H1 (cell line): ENCODE results near the gene SLC1A5. TPM values are rescaled to one million over a fixed set of nuclear protein-coding genes. Genes with fewer than 3 reads are reported as not detected.
A peak's percentile ranks its signal among the peaks of the same experiment; 100 is the strongest.

Source experiments
- CTCF ChIA-PET: fragments of 300-600 bp; sonication (Branson Sonifier 250); formaldehyde crosslinking; loops from one replicate; lab custom pipeline; 2021; ENCODE audit not compliant: partially characterized antibody; lab: Charles Lee
- POLR2A ChIA-PET: fragments of 300-600 bp; sonication (Branson Sonifier 250); formaldehyde crosslinking; loops from one replicate; lab custom pipeline; 2021; ENCODE audit warnings: inconsistent platforms; ENCODE audit not compliant: partially characterized antibody; lab: Charles Lee
- DNase-seq, 2 experiments: peaks; one replicate each; pipeline versions ENCODE4 v3.0.0 to v3.0.0-alpha.2; 2010 to 2022; ENCODE audit warnings: low spot score in 2 of 2, low read depth in 1 of 2, mixed read lengths in 1 of 2
- FAIRE-seq: peaks from 2 replicates; lab custom pipeline; 2011; peaks lifted over from hg19 to GRCh38; lab: Jason Lieb, UNC
- H2AFZ ChIP-seq: 2 replicates; pipeline ENCODE4 v1.8.1; 2012; ENCODE audit warnings: low read length, inconsistent platforms
- H2AK5ac ChIP-seq: 2 replicates; pipeline ENCODE4 v1.6.1; 2013; ENCODE audit warnings: low read depth, low read length
- H2BK120ac ChIP-seq: replicated peaks from 2 replicates; pipeline ENCODE3; 2013; ENCODE audit warnings: low read depth, low read length, inconsistent platforms
- H2BK12ac ChIP-seq: 2 replicates; pipeline ENCODE4 v1.6.1; 2013; ENCODE audit warnings: low read depth, low read length
- H2BK15ac ChIP-seq: 2 replicates; pipeline ENCODE4 v1.6.1; 2013; ENCODE audit warnings: low read length
- H2BK20ac ChIP-seq: 2 replicates; pipeline ENCODE4 v1.6.1; 2013; ENCODE audit warnings: low read length
- H2BK5ac ChIP-seq: 2 replicates; pipeline ENCODE4 v1.6.1; 2013; ENCODE audit warnings: low read depth, low read length
- H3K14ac ChIP-seq: 2 replicates; pipeline ENCODE4 v1.6.1; 2013; ENCODE audit warnings: inconsistent platforms; ENCODE audit not compliant: insufficient read length
- H3K18ac ChIP-seq: 2 replicates; pipeline ENCODE4 v1.6.1; 2013; ENCODE audit warnings: low read length; ENCODE audit errors: extremely low read depth
- H3K23ac ChIP-seq: 2 replicates; pipeline ENCODE4 v1.6.1; 2013; ENCODE audit warnings: inconsistent platforms; ENCODE audit not compliant: insufficient read length
- H3K23me2 ChIP-seq: 2 replicates; pipeline ENCODE4 v1.6.1; 2013; ENCODE audit warnings: low read depth, low read length
- H3K27ac ChIP-seq: 2 replicates; pipeline ENCODE4 v1.6.1; 2011; ENCODE audit warnings: low read depth, low read length, inconsistent platforms
- H3K27me3 ChIP-seq, 4 experiments: replicated peaks in 1 of 4; 1 replicate in 1 of 4; 2 replicates in 3 of 4; pipeline versions ENCODE4 v1.6.1 to v1.8.1; 2011 to 2013; ENCODE audit warnings: low read length in 3 of 4, mild to moderate bottlenecking in 3 of 4, inconsistent platforms in 2 of 4, mixed read lengths in 2 of 4, moderate library complexity in 1 of 4; ENCODE audit not compliant: control insufficient read depth in 3 of 4, insufficient read depth in 3 of 4; ENCODE audit errors: extremely low read depth in 1 of 4
- H3K36me3 ChIP-seq, 4 experiments: 2 replicates each; pipeline versions ENCODE4 v1.6.1 to v1.8.1; 2011 to 2013; ENCODE audit warnings: mild to moderate bottlenecking in 4 of 4, low read length in 3 of 4, moderate library complexity in 2 of 4, control low read depth in 1 of 4, inconsistent platforms in 1 of 4; ENCODE audit not compliant: insufficient read depth in 4 of 4, control insufficient read depth in 2 of 4
- H3K4ac ChIP-seq: replicated peaks from 2 replicates; pipeline ENCODE3; 2013; ENCODE audit warnings: low read length, low read depth, mixed read lengths, inconsistent platforms; ENCODE audit not compliant: insufficient read length
- H3K4me1 ChIP-seq, 4 experiments: replicated peaks in 1 of 4; 1 replicate in 1 of 4; 2 replicates in 3 of 4; pipeline versions ENCODE4 v1.6.1 to v1.8.1; 2011 to 2013; ENCODE audit warnings: low read length in 3 of 4, inconsistent platforms in 2 of 4, mixed read lengths in 1 of 4; ENCODE audit not compliant: insufficient read depth in 4 of 4, control insufficient read depth in 3 of 4
- H3K4me2 ChIP-seq, 2 experiments: 2 replicates each; pipeline versions ENCODE4 v1.6.1 to v1.8.1; 2011 to 2013; ENCODE audit warnings: low read depth in 2 of 2, low read length in 2 of 2, control low read depth in 1 of 2, inconsistent platforms in 1 of 2, mild to moderate bottlenecking in 1 of 2; ENCODE audit not compliant: insufficient read depth in 1 of 2
- H3K4me3 ChIP-seq, 4 experiments: fragments of 200-600, 300-600 bp in 1 of 4; sonication (generic), shearing (Covaris generic), sonication (Bioruptor Twin) in 1 of 4; 2 replicates each; pipeline versions ENCODE4 v1.5.1 to v1.8.1; 2011 to 2016; ENCODE audit warnings: low read length in 4 of 4, low read depth in 3 of 4, control low read depth in 2 of 4, inconsistent platforms in 2 of 4, mild to moderate bottlenecking in 2 of 4, mixed read lengths in 1 of 4, moderate library complexity in 1 of 4; ENCODE audit not compliant: insufficient read depth in 2 of 4; ENCODE audit errors: extremely low read depth in 1 of 4
- H3K56ac ChIP-seq: replicated peaks from 2 replicates; pipeline ENCODE3; 2013; ENCODE audit warnings: low read depth, mild to moderate bottlenecking, mixed read lengths, low read length, inconsistent platforms; ENCODE audit not compliant: insufficient read length
- H3K79me1 ChIP-seq: 2 replicates; pipeline ENCODE4 v1.6.1; 2013; ENCODE audit warnings: low read depth, low read length, control low read depth
- H3K79me2 ChIP-seq, 2 experiments: 2 replicates each; pipeline versions ENCODE4 v1.6.1 to v1.8.1; 2012 to 2013; ENCODE audit warnings: low read length in 2 of 2, mild to moderate bottlenecking in 2 of 2, inconsistent platforms in 1 of 2; ENCODE audit not compliant: insufficient read depth in 2 of 2, control insufficient read depth in 1 of 2
- H3K9ac ChIP-seq, 4 experiments: replicated peaks in 1 of 4; 1 replicate in 1 of 4; 2 replicates in 3 of 4; pipeline versions ENCODE4 v1.6.1 to v1.8.1; 2011 to 2013; ENCODE audit warnings: low read depth in 3 of 4, low read length in 3 of 4, control low read depth in 2 of 4, mild to moderate bottlenecking in 2 of 4, moderate library complexity in 2 of 4, inconsistent platforms in 1 of 4; ENCODE audit errors: extremely low read depth in 1 of 4
- H3K9me3 ChIP-seq, 2 experiments: 2 replicates each; pipeline versions ENCODE4 v1.6.1 to v1.8.1; 2012 to 2013; ENCODE audit warnings: mild to moderate bottlenecking in 2 of 2, moderate library complexity in 2 of 2, control low read depth in 1 of 2, inconsistent platforms in 1 of 2, low read depth in 1 of 2, low read length in 1 of 2, mixed read lengths in 1 of 2; ENCODE audit not compliant: insufficient read depth in 2 of 2
- H4K20me1 ChIP-seq, 2 experiments: replicated peaks in 1 of 2; 2 replicates each; pipeline versions ENCODE3 to v1.8.1; 2011 to 2013; ENCODE audit warnings: inconsistent platforms in 2 of 2, low read length in 2 of 2, mild to moderate bottlenecking in 1 of 2; ENCODE audit not compliant: insufficient read depth in 2 of 2, control insufficient read depth in 1 of 2
- H4K5ac ChIP-seq: 2 replicates; pipeline ENCODE4 v1.6.1; 2013; ENCODE audit warnings: low read length, low read depth, mixed read lengths, inconsistent platforms; ENCODE audit not compliant: insufficient read length
- H4K8ac ChIP-seq: 2 replicates; pipeline ENCODE4 v1.8.0; 2013; ENCODE audit warnings: mild to moderate bottlenecking, moderate library complexity, low read length, inconsistent platforms; ENCODE audit not compliant: insufficient read depth; ENCODE audit errors: extremely low read depth
- H4K91ac ChIP-seq: replicated peaks from 2 replicates; pipeline ENCODE3; 2013; ENCODE audit warnings: low read length, mixed read lengths, inconsistent platforms; ENCODE audit not compliant: insufficient read length
- KDM1A ChIP-seq: fragments of 200-600, 300-600 bp; sonication (generic); IDR thresholded peaks from 2 replicates; pipeline ENCODE4 v1.7.1; 2016; ENCODE audit warnings: mild to moderate bottlenecking, low read length, borderline replicate concordance
- PHF8 ChIP-seq: fragments of 200-600 bp; sonication (generic); conservative IDR thresholded peaks from 2 replicates; pipeline ENCODE4 v1.7.1; 2012; ENCODE audit warnings: low read depth, mild to moderate bottlenecking, inconsistent platforms, low read length, moderate library complexity
- WGBS, 2 experiments: shearing (Covaris generic) in 1 of 2; methylation state at CpG; one replicate each; pipeline versions ENCODE4 v1.1.6 to v1.1.7; 2013 to 2015; ENCODE audit warnings: low lambda C conversion rate in 2 of 2, mixed read lengths in 2 of 2, inconsistent platforms in 1 of 2, low coverage in 1 of 2, missing lambda C conversion rate in 1 of 2; ENCODE audit not compliant: insufficient replicate concordance in 2 of 2, insufficient coverage in 1 of 2, insufficient read length in 1 of 2; ENCODE audit errors: extremely low coverage in 1 of 2, missing lambda C conversion rate in 1 of 2; 5-methylcytosine and 5-hydroxymethylcytosine counted together
- polyA plus RNA-seq, 7 experiments: library from polyadenylated mRNA; depleted of rRNA in 3 of 7; stranded (reverse) in 5 of 7; unstranded in 2 of 7; fragments of >200 nt in 5 of 7; fragments of 200-250 nt in 2 of 7; gene quantifications; 1 replicate in 5 of 7; 2 replicates in 1 of 7; 4 replicates in 1 of 7; pipeline versions ENCODE4 v1.2.1 to v1.2.3, GENCODE V29; 2011 to 2013; ENCODE audit warnings: missing spikeins in 2 of 7, mixed read lengths in 2 of 7
- total RNA-seq: library from RNA; stranded (reverse); fragmentation: NEBNext Ultra II Directional; extraction: Animal tissue kit (Norgen Biotek cat#: 25700); gene quantifications from 2 replicates; pipeline ENCODE4 v1.2.1, GENCODE V29; 2021

SLC1A5 gene
- total and polyA plus RNA-seq, 2 of the 8 experiments (the other 6 are each of a cell fraction or from before 2014, with no cell fraction given): 291 to 351 TPM

DNA sequence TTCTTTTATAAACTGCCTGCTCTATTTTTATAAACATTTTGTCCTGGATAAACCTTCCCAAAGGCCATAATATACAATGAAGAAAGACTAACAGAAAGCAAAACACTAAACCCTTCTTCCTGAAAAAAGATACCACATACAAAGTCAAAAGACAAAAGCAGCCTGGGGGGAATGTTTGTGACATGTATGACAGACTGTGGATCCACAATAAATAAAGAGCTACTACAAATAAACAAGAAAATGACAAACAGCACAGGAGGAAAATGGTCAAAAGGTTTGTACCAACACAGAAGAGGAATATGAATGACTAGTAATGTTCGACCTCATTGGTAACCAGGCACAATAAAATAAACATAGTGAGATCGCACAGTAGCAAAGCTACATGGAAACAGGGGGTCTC, 42.5 kb upstream of the SLC1A5 start:
- no peak for FAIRE-seq
- Histone ChIP-seq H4K20me1 (no peaks in the 10 kb centered on the region), H2BK15ac (no peak overlapping the region), H4K5ac (no peak overlapping the region), H3K27me3 (no peaks in the 10 kb centered on the region), H3K9ac (no peak overlapping the region), H4K8ac (no peak overlapping the region), H3K4me2 (no peak overlapping the region)
- TF ChIP-seq KDM1A (peak; percentile 84), PHF8 (no peak)
- TF ChIP-seq, all 59 proteins: peak for 1
- no peak overlapping the region for H3K14ac ChIP-seq
- no peak overlapping the region for H2BK20ac ChIP-seq
- H3K23ac ChIP-seq: no peak overlapping the region
- no peak overlapping the region for H2BK120ac ChIP-seq
- H3K9me3 ChIP-seq: no peaks in the 10 kb centered on the region
- ChIA-PET POLR2A (interaction anchor here (1.7 to 4.1 kb wide), 2 partner anchors 11 to 44 kb away, joined by 6 to 37 read pairs; partner anchors contain the start of gene SLC1A5), CTCF (interaction anchor here (1.0 to 3.5 kb wide), 10 partner anchors 9 to 136 kb away, joined by 3 to 34 read pairs (median 5); no protein-coding TSS in a partner anchor)
- no peak overlapping the region for H2BK5ac ChIP-seq
- no peak overlapping the region for H3K4me3 ChIP-seq
- H3K23me2 ChIP-seq: peaks cover 1% of the 10 kb centered on the region; the same call in 1 of the 2 replicates
- H3K79me1 ChIP-seq: no peaks in the 10 kb centered on the region
- H2AK5ac ChIP-seq: no peak overlapping the region
- H3K56ac ChIP-seq: no peak overlapping the region
- H3K4me1 ChIP-seq: 0 out of 7 replicates have a peak, but pooled peaks cover 0 to 2% (median 0%) of the 10 kb centered on the region in 4 experiments
- DNase-seq: no peak
- no peak overlapping the region for H3K27ac ChIP-seq
- H3K4ac ChIP-seq: no peak overlapping the region
- H2BK12ac ChIP-seq: no peak overlapping the region
- no peak overlapping the region for H4K91ac ChIP-seq
- H3K18ac ChIP-seq: no peak overlapping the region
- no peak overlapping the region for H2AFZ ChIP-seq
- 94% methylated on average over 2 of the region's 2 CpGs; no CpG with 5 or more reads in 1 of the 2 experiments for WGBS, 2 experiments
- H3K36me3 ChIP-seq: no peaks in the 10 kb centered on the region
- H3K79me2 ChIP-seq: no peaks in the 10 kb centered on the region
